Measurements from ENCODE around the gene MARCHF10.

GRCh38 chr17:62804822-62805221 lies 3.3 kb downstream of the MARCHF10 start:
- TF ChIP-seq EZH2 (IDR thresholded peaks at IDR 0.05; ENCODE audit: borderline replicate concordance, insufficient read depth, low read length, poor library complexity, severe bottlenecking) (no peak), CTCF (IDR thresholded peaks at IDR 0.05; ENCODE audit: poor library complexity, severe bottlenecking) (no peak), RAD21 (conservative IDR thresholded peaks at IDR 0.05) (no peak), POLR2AphosphoS5 (IDR thresholded peaks at IDR 0.05) (no peak), TAF1 (IDR thresholded peaks at IDR 0.05; ENCODE audit: low read depth) (no peak), EP300 (conservative IDR thresholded peaks at IDR 0.05; ENCODE audit: poor library complexity, severe bottlenecking) (no peak), MXI1 (conservative IDR thresholded peaks at IDR 0.05; ENCODE audit: poor library complexity, severe bottlenecking) (no peak), REST (IDR thresholded peaks at IDR 0.05; ENCODE audit: borderline replicate concordance) (no peak), SMC3 (conservative IDR thresholded peaks at IDR 0.05; ENCODE audit: poor library complexity) (no peak)

All from neural cell (in vitro differentiated cells).